ENCODE data around the gene TEC. TPM values are rescaled to one million over a fixed set of nuclear protein-coding genes. Genes with fewer than 3 reads are reported as not detected.

Gene TEC
- total and polyA plus RNA-seq, 2 of the 8 experiments (the other 6 are each of a cell fraction or from before 2014, with no cell fraction given), result 0.73 to 1.8 TPM

DNA sequence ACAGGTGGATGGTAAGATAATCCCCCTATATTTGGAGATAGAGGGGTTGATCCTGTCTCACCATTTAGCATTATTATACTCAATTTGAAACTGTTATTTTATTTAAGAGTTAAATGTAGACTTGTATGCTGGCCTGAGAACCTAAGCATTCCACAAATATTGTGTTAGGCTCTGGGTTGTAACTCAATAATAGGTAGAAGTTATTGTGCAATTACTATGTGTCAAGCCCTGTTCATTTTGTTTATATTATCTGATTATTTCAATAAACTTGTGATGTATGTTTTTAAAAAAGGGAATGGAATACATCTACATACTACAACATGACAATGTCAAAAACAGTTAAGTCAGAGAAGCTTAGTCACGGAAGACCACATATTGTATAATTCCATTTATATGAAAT is 122.0 kb downstream of the TEC start:
- POLR2A ChIA-PET (ENCODE audit: partially characterized antibody), result no interaction called here
- H4K91ac ChIP-seq (replicated peaks; ENCODE audit: insufficient read length, low read length), result no peak overlapping the region
- WGBS, 2 experiments (ENCODE audit: extremely low coverage in 1 of 2, insufficient coverage in 1 of 2, insufficient read length in 1 of 2, insufficient replicate concordance in 2 of 2, low coverage in 1 of 2, low lambda C conversion rate in 2 of 2, missing lambda C conversion rate in 1 of 2), result 97% methylated on average over 1 of the region's 1 CpG; no CpG with 5 or more reads in 1 of the 2 experiments
- TF ChIP-seq SUZ12 (IDR thresholded peaks at IDR 0.05; ENCODE audit: low read length) (no peak), CBX5 (IDR thresholded peaks at IDR 0.05; ENCODE audit: low read depth, low read length) (no peak), ATF3 (IDR thresholded peaks at IDR 0.05; ENCODE audit: insufficient read depth, low read depth, low read length) (no peak), TCF12 (IDR thresholded peaks at IDR 0.05; ENCODE audit: low read depth, low read length) (no peak), RAD21 (IDR thresholded peaks at IDR 0.05 in 1 of 2, conservative IDR thresholded peaks at IDR 0.05 in 1 of 2; ENCODE audit: low read depth in 2 of 2, low read length in 2 of 2) (no peak), CHD1 (IDR thresholded peaks at IDR 0.05; ENCODE audit: low read depth, low read length) (no peak)

More for the DNA sequence above, 122.0 kb downstream of the TEC start:
- Histone ChIP-seq H3K9me3 (ENCODE audit: insufficient read depth in 2 of 2, low read depth in 1 of 2, low read length in 1 of 2) (no peaks in the 10 kb centered on the region), H3K23ac (ENCODE audit: insufficient read length) (no peak overlapping the region), H2BK12ac (ENCODE audit: low read depth, low read length) (no peak overlapping the region), H3K23me2 (ENCODE audit: low read depth, low read length) (no peaks in the 10 kb centered on the region), H2BK120ac (replicated peaks; ENCODE audit: low read depth, low read length) (no peak overlapping the region), H3K18ac (ENCODE audit: extremely low read depth, low read length) (no peak overlapping the region), H2BK15ac (ENCODE audit: low read length) (no peak overlapping the region), H3K56ac (replicated peaks; ENCODE audit: insufficient read length, low read depth, low read length) (no peak overlapping the region), H3K79me2 (ENCODE audit: control insufficient read depth in 1 of 2, insufficient read depth in 2 of 2, low read length in 2 of 2) (no peaks in the 10 kb centered on the region), H2BK20ac (ENCODE audit: low read length) (no peak overlapping the region), H4K20me1 (replicated peaks in 1 of 2; ENCODE audit: control insufficient read depth in 1 of 2, insufficient read depth in 2 of 2, low read length in 2 of 2) (no peaks in the 10 kb centered on the region), H3K4ac (replicated peaks; ENCODE audit: insufficient read length, low read depth, low read length) (no peak overlapping the region), H3K27me3 (replicated peaks in 1 of 4; ENCODE audit: control insufficient read depth in 3 of 4, extremely low read depth in 1 of 4, insufficient read depth in 3 of 4, low read length in 3 of 4) (no peaks in the 10 kb centered on the region), H4K8ac (ENCODE audit: extremely low read depth, insufficient read depth, low read length) (no peak overlapping the region), H3K4me1 (replicated peaks in 1 of 4; ENCODE audit: control insufficient read depth in 3 of 4, insufficient read depth in 4 of 4, low read length in 3 of 4) (0 out of 7 replicates have a peak, but pooled peaks cover 0 to 4% (median 1%) of the 10 kb centered on the region in 4 experiments), H2BK5ac (ENCODE audit: low read depth, low read length) (no peak overlapping the region), H3K4me3 (ENCODE audit: extremely low read depth in 1 of 4, insufficient read depth in 2 of 4, low read depth in 3 of 4, low read length in 4 of 4) (no peak overlapping the region), H3K4me2 (ENCODE audit: insufficient read depth in 1 of 2, low read depth in 2 of 2, low read length in 2 of 2) (no peak overlapping the region), H3K14ac (ENCODE audit: insufficient read length) (no peak overlapping the region), H3K79me1 (ENCODE audit: low read depth, low read length) (no peaks in the 10 kb centered on the region), H3K9ac (replicated peaks in 1 of 4; ENCODE audit: extremely low read depth in 1 of 4, low read depth in 3 of 4, low read length in 3 of 4) (no peak overlapping the region), H4K5ac (ENCODE audit: insufficient read length, low read depth, low read length) (no peak overlapping the region), H3K36me3 (ENCODE audit: control insufficient read depth in 2 of 4, insufficient read depth in 4 of 4, low read length in 3 of 4) (no peaks in the 10 kb centered on the region), H2AFZ (ENCODE audit: low read length) (no peak overlapping the region), H3K27ac (ENCODE audit: low read depth, low read length) (no peak overlapping the region), H2AK5ac (ENCODE audit: low read depth, low read length) (no peak overlapping the region)
- CTCF ChIA-PET (ENCODE audit: partially characterized antibody), result interaction anchor here (0.7 kb wide), 1 partner anchor 8 kb away, joined by 3 read pairs; no protein-coding TSS in a partner anchor
- DNase-seq (ENCODE audit: low read depth in 1 of 2, low spot score in 2 of 2) (no peak), FAIRE-seq (no peak)

Measured in H1 (cell line).